Progenitor cell of endocrine pancreas (in vitro differentiated cells): ENCODE data around the gene QRICH1. TPM values are rescaled to one million over a fixed set of nuclear protein-coding genes. Genes with fewer than 3 reads are reported as not detected.
A peak's percentile ranks its signal among the peaks of the same experiment; 100 is the strongest.
"Not testable (repeated sequence)": the region's sequence is repeated elsewhere in the genome, so short reads cannot be mapped to it uniquely, and the experiment has no call there.

Source experiments
- DNase-seq: peaks from one replicate; pipeline ENCODE4 v3.0.0; 2021; ENCODE audit warnings: low spot score; ENCODE audit not compliant: unreplicated experiment
- H3K27ac Mint-ChIP-seq: 2 replicates; pipeline ENCODE4 v1.8.0; 2021; ENCODE audit warnings: mild to moderate bottlenecking, moderate library complexity, mixed read lengths
- H3K27me3 Mint-ChIP-seq: 2 replicates; pipeline ENCODE4 v1.8.0; 2021; ENCODE audit warnings: mixed read lengths
- H3K36me3 Mint-ChIP-seq: 2 replicates; pipeline ENCODE4 v1.8.0; 2022; ENCODE audit warnings: mixed read lengths; ENCODE audit not compliant: insufficient read depth
- H3K4me1 Mint-ChIP-seq: 2 replicates; pipeline ENCODE4 v1.8.0; 2021; ENCODE audit warnings: low read depth, mixed read lengths
- H3K4me3 Mint-ChIP-seq: 2 replicates; pipeline ENCODE4 v1.8.0; 2021; ENCODE audit warnings: low read depth, mild to moderate bottlenecking, moderate library complexity, mixed read lengths
- H3K9me3 Mint-ChIP-seq: 2 replicates; pipeline ENCODE4 v1.8.0; 2021; ENCODE audit warnings: low read depth, mixed read lengths
- CTCF ChIP-seq: fragments of 200-600 bp; sonication (generic); IDR thresholded peaks from one replicate; pipeline ENCODE4 v1.5.0; 2021; ENCODE audit warnings: antibody characterized with exemption, mild to moderate bottlenecking; ENCODE audit not compliant: unreplicated experiment
- total RNA-seq: library from RNA; stranded (reverse); gene quantifications from 2 replicates; pipeline ENCODE4 v1.2.1, GENCODE V29; 2021

QRICH1 gene
- total RNA-seq, 1 donor from 2014 or later, result 130 TPM

- no peak overlapping the region for H3K4me3 Mint-ChIP-seq
- H3K27me3 Mint-ChIP-seq, result no peaks in the 10 kb centered on the region
- H3K9me3 Mint-ChIP-seq, result no peaks in the 10 kb centered on the region
- H3K4me1 Mint-ChIP-seq, result peaks cover 9% of the 10 kb centered on the region
- no peak for DNase-seq
- H3K27ac Mint-ChIP-seq, result no peak overlapping the region
- no peak for TF ChIP-seq CTCF
- peaks cover 27% of the 10 kb centered on the region for H3K36me3 Mint-ChIP-seq
Observed at GRCh38 chr3:49013113-49013737, 80.6 kb downstream of the QRICH1 start.

GRCh38 chr3:49012441-49013017 is 81.3 kb downstream of the QRICH1 start:
- DNase-seq, result no peak
- no peak for TF ChIP-seq CTCF
- Mint-ChIP-seq H3K4me1 (peaks cover 12% of the 10 kb centered on the region), H3K36me3 (peaks cover 31% of the 10 kb centered on the region), H3K27me3 (no peaks in the 10 kb centered on the region), H3K4me3 (no peak overlapping the region), H3K27ac (no peak overlapping the region), H3K9me3 (no peaks in the 10 kb centered on the region)

DNA sequence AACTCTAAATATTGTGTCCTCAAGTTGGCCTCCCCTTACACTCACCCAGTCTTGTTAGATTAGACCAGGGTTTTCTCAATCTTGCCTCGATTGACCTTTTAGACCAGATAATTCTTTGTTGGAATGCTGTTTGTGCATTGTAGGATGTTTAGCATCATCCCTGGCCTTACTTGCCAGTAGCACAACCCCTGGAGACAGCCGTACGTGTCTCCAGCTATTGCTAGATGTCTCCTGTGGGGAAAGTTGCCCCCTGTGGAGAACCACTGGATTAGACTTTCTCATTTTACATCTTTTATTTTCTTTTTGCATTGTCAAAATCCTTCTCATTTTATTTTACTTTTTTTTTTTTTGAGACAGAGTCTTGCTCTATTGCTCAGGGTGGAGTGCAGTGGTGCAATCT is 84.5 kb downstream of the QRICH1 start:
- peaks cover 4% of the 10 kb centered on the region for H3K27me3 Mint-ChIP-seq
- no peak for TF ChIP-seq CTCF
- no peak overlapping the region for H3K27ac Mint-ChIP-seq
- H3K9me3 Mint-ChIP-seq, result no peaks in the 10 kb centered on the region
- peaks cover 23% of the 10 kb centered on the region for H3K36me3 Mint-ChIP-seq
- DNase-seq, result no peak
- H3K4me3 Mint-ChIP-seq, result peak overlapping the region; percentile 51
- H3K4me1 Mint-ChIP-seq, result peaks cover 18% of the 10 kb centered on the region

GRCh38 chr3:49008627-49009026 is 85.2 kb downstream of the QRICH1 start:
- H3K9me3 Mint-ChIP-seq, DNase-seq, H3K27me3 Mint-ChIP-seq: not testable (repeated sequence)
- H3K4me3 Mint-ChIP-seq, result peak overlapping the region; percentile 100
- H3K27ac Mint-ChIP-seq, result peak overlapping the region; percentile 75
- H3K4me1 Mint-ChIP-seq, result peaks cover 23% of the 10 kb centered on the region
- H3K36me3 Mint-ChIP-seq, result peaks cover 22% of the 10 kb centered on the region

DNA sequence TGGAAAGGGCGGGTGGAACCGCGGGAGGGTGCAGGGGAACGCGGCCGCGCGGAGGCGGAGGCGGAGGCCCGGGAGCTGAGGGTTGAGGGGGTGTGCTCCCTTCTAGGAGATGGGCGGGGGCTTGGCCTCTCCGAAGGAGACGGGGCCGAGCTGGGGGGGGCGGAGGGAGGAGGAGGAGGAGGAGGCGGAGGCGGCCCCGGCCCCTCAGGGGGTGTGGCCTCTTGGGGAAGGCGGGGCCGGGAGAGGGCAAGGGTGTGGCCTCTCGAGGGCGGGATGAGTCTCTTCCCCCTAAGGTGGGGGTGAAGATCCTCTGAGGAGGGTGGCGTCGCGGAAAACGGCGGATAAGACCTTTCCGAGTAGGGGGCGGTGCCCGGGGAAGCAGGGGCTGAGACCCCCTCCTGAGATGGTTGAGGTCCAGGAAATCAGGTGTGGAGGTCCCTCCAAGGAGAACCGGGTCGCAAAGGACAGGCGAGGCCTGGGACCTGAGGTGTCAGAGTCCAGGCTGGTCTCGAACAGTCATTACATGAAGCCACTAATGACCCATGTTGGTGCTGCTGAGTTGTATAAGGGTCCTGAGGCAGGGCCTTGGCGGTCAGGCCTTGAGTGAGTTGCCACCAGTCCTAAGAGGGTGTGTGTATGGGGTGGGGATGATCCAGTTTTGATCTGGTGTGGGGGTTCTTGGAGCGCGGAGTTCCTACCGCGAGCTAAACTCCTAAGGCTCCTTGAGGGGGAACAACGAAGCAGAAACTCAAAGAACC is 85.9 kb downstream of the QRICH1 start:
- no peaks in the 10 kb centered on the region for H3K9me3 Mint-ChIP-seq
- peaks cover 22% of the 10 kb centered on the region for H3K36me3 Mint-ChIP-seq
- H3K4me1 Mint-ChIP-seq, result peaks cover 23% of the 10 kb centered on the region
- peak; percentile 58 for DNase-seq
- H3K4me3 Mint-ChIP-seq, result peak overlapping the region; percentile 100
- peak overlapping the region; percentile 100 for H3K27ac Mint-ChIP-seq
- no peak for TF ChIP-seq CTCF
- peaks cover 4% of the 10 kb centered on the region for H3K27me3 Mint-ChIP-seq
